Lung (tissue), 12 donors: ENCODE data around the gene SHISAL2B. TPM values are rescaled to one million over a fixed set of nuclear protein-coding genes. Genes with fewer than 3 reads are reported as not detected.

ENCODE experiments used
- ATAC-seq: fragments of 200-7000 bp; cut with Tn5 transposase; one replicate; pipeline ENCODE4 v1.9.1; 2020; ENCODE audit warnings: moderate number of reproducible peaks; ENCODE audit not compliant: insufficient read depth, low FRiP score
- DNase-seq, 3 donors: peaks; one replicate each; pipeline ENCODE4 v3.0.0-alpha.2; 2013 to 2017
- H3K27ac ChIP-seq, 2 donors: one replicate each; pipeline ENCODE4 v1.5.1; 2013; ENCODE audit warnings: mild to moderate bottlenecking in 2 of 2, moderate library complexity in 2 of 2, control low read depth in 1 of 2, inconsistent platforms in 1 of 2, low read depth in 1 of 2, low read length in 1 of 2
- H3K27me3 ChIP-seq, 3 donors: one replicate each; pipeline ENCODE4 v1.5.1; 2013; ENCODE audit warnings: low read length in 2 of 3; ENCODE audit not compliant: control insufficient read depth in 3 of 3, insufficient read depth in 3 of 3
- H3K36me3 ChIP-seq, 4 donors: one replicate each; pipeline ENCODE4 v1.5.1; 2013; ENCODE audit warnings: low read length in 4 of 4, mild to moderate bottlenecking in 1 of 4, moderate library complexity in 1 of 4; ENCODE audit not compliant: control insufficient read depth in 4 of 4, insufficient read depth in 4 of 4
- H3K4me1 ChIP-seq, 5 donors: one replicate each; pipeline ENCODE4 v1.5.1; 2013; ENCODE audit warnings: low read length in 5 of 5, mild to moderate bottlenecking in 2 of 5, moderate library complexity in 1 of 5; ENCODE audit not compliant: control insufficient read depth in 5 of 5, insufficient read depth in 5 of 5
- H3K4me3 ChIP-seq: one replicate; pipeline ENCODE4 v1.5.1; 2013; ENCODE audit warnings: mild to moderate bottlenecking, control low read depth, moderate library complexity
- H3K9ac ChIP-seq, 2 donors: one replicate each; pipeline ENCODE4 v1.5.1; 2013; ENCODE audit warnings: low read length in 2 of 2, control low read depth in 1 of 2; ENCODE audit not compliant: insufficient read depth in 1 of 2
- H3K9me3 ChIP-seq, 4 donors: one replicate each; pipeline ENCODE4 v1.5.1; 2013; ENCODE audit warnings: low read length in 3 of 4, mild to moderate bottlenecking in 1 of 4, moderate library complexity in 1 of 4; ENCODE audit not compliant: control insufficient read depth in 4 of 4, insufficient read depth in 3 of 4
- CTCF ChIP-seq: IDR thresholded peaks from 2 replicates; pipeline ENCODE4 v1.5.1; 2012; ENCODE audit warnings: mild to moderate bottlenecking; ENCODE audit errors: control extremely low read depth, extremely low read depth
- WGBS, 2 donors: extraction: QIAGEN DNeasy Blood & Tissue Kit; methylation state at CpG; one replicate each; pipeline ENCODE4 v1.1.7; 2013; 5-methylcytosine and 5-hydroxymethylcytosine counted together
- polyA plus RNA-seq, 2 donors: library from polyadenylated mRNA; stranded (reverse); fragments of 200-250 nt; gene quantifications; one replicate each; pipeline ENCODE4 v1.2.1, GENCODE V29; 2013
- total RNA-seq, 2 donors: library from RNA; depleted of rRNA in 1 of 2; stranded (reverse); fragments of >200 nt in 1 of 2; gene quantifications; one replicate each; pipeline ENCODE4 v1.2.1, GENCODE V29; 2014 to 2021
- donor health status: control.
- donor health status: control.
- donor health status: Bipolar disorder and iron deficiency.
- donor health status: healthy.
- donor health status: DM: yes; HTN: yes; CAD: no.

The SHISAL2B gene
- total and polyA plus RNA-seq, 4 donors: 0.34 to 2.8 TPM; not detected in 2

- Histone ChIP-seq H3K9me3 (no peaks in the 10 kb centered on the region), H3K27ac (no peak overlapping the region), H3K36me3 (no peaks in the 10 kb centered on the region), H3K27me3 (peaks cover 0 to 18% (median 11%) of the 10 kb centered on the region in 3 donors), H3K4me3 (no peak overlapping the region), H3K4me1 (peaks cover 0 to 20% (median 10%) of the 10 kb centered on the region in 5 donors), H3K9ac (no peak overlapping the region)
- ATAC-seq: no peak
- no peak for TF ChIP-seq CTCF
- WGBS, 2 donors: 74 to 81% methylated on average over 3 of the region's 3 CpGs
- peak; percentile 76 to 92 (median 78) for DNase-seq
Measured at GRCh38 chr5:64688391-64688790, 1.9 kb upstream of the SHISAL2B start.

- Histone ChIP-seq H3K9ac (no peak overlapping the region), H3K27me3 (peaks cover 0 to 18% (median 11%) of the 10 kb centered on the region in 3 donors), H3K9me3 (no peaks in the 10 kb centered on the region), H3K4me3 (no peak overlapping the region), H3K27ac (no peak overlapping the region), H3K36me3 (no peaks in the 10 kb centered on the region), H3K4me1 (peaks cover 0 to 20% (median 10%) of the 10 kb centered on the region in 5 donors)
- DNase-seq (peak in 1 of 3 donors; percentile 24), ATAC-seq (no peak)
- TF ChIP-seq CTCF: no peak
- WGBS, 2 donors: 89 to 90% methylated on average over 3 of the region's 3 CpGs
Measured at GRCh38 chr5:64688965-64689364, 1.3 kb upstream of the SHISAL2B start.

GRCh38 chr5:64690104-64690416, 243 bp upstream of the SHISAL2B start:
- H3K36me3 ChIP-seq: no peaks in the 10 kb centered on the region
- H3K9ac ChIP-seq: peak overlapping the region in 1 of 2 donors; percentile 19
- H3K9me3 ChIP-seq: no peaks in the 10 kb centered on the region
- no peak overlapping the region for H3K27ac ChIP-seq
- H3K27me3 ChIP-seq: peaks cover 0 to 18% (median 11%) of the 10 kb centered on the region in 3 donors
- 2 to 5% methylated on average over 9 of the region's 9 CpGs for WGBS, 2 donors
- no peak for TF ChIP-seq CTCF
- no peak for ATAC-seq
- H3K4me1 ChIP-seq: peaks cover 0 to 20% (median 6%) of the 10 kb centered on the region in 5 donors
- no peak for DNase-seq
- no peak overlapping the region for H3K4me3 ChIP-seq

- 32 to 35% methylated on average over 3 of the region's 3 CpGs for WGBS, 2 donors
- H3K9me3 ChIP-seq: no peaks in the 10 kb centered on the region
- peak overlapping the region in 1 of 2 donors; percentile 34 for H3K9ac ChIP-seq
- no peak for TF ChIP-seq CTCF
- H3K27ac ChIP-seq: no peak overlapping the region
- H3K4me3 ChIP-seq: no peak overlapping the region
- DNase-seq (peak; percentile 31 to 47 (median 43)), ATAC-seq (no peak)
- peaks cover 0 to 20% (median 6%) of the 10 kb centered on the region in 5 donors for H3K4me1 ChIP-seq
- peaks cover 0 to 18% (median 11%) of the 10 kb centered on the region in 3 donors for H3K27me3 ChIP-seq
- H3K36me3 ChIP-seq: no peaks in the 10 kb centered on the region
Measured at GRCh38 chr5:64691291-64691690, 988 bp downstream of the SHISAL2B start.
